WTC11 (cell line): ENCODE results near the gene ADAMTS9. TPM values are rescaled to one million over a fixed set of nuclear protein-coding genes. Genes with fewer than 3 reads are reported as not detected.

ENCODE experiments used
- ATAC-seq: fragments of 200-7000 bp; cut with Tn5 transposase; 2 replicates; pipeline ENCODE4 v1.10.0; 2021; ENCODE audit warnings: mild to moderate bottlenecking, moderate library complexity
- CTCF ChIA-PET: fragments of 300-600 bp; sonication (Branson Sonifier 250); formaldehyde crosslinking; loops from one replicate; lab custom pipeline; 2021; ENCODE audit warnings: antibody characterized with exemption; lab: Charles Lee
- POLR2A ChIA-PET: fragments of 350-600 bp; sonication (Branson Sonifier 250); formaldehyde crosslinking; loops from one replicate; lab custom pipeline; 2021; ENCODE audit warnings: antibody characterized with exemption; lab: Charles Lee
- DNase-seq: peaks from one replicate; pipeline ENCODE4 v3.0.0; 2021; ENCODE audit warnings: low spot score
- H3K27ac Mint-ChIP-seq: 2 replicates; pipeline ENCODE4 v1.8.0; 2021; ENCODE audit warnings: mixed read lengths
- H3K27me3 Mint-ChIP-seq: 2 replicates; pipeline ENCODE4 v1.8.0; 2021; ENCODE audit warnings: low read depth, mild to moderate bottlenecking, moderate library complexity, mixed read lengths
- H3K36me3 Mint-ChIP-seq: 2 replicates; pipeline ENCODE4 v1.8.0; 2021; ENCODE audit warnings: mixed read lengths
- H3K4me1 Mint-ChIP-seq: 2 replicates; pipeline ENCODE4 v1.8.0; 2022; ENCODE audit warnings: mixed read lengths
- H3K4me3 Mint-ChIP-seq: 2 replicates; pipeline ENCODE4 v1.8.0; 2021; ENCODE audit warnings: mild to moderate bottlenecking, moderate library complexity, mixed read lengths
- H3K9me3 Mint-ChIP-seq: 2 replicates; pipeline ENCODE4 v1.8.0; 2021; ENCODE audit warnings: mixed read lengths
- ELF4 ChIP-seq: sonication (generic); formaldehyde crosslinking; IDR thresholded peaks from 2 replicates; pipeline ENCODE4 v1.8.1; 2022; ENCODE audit warnings: low read depth, mild to moderate bottlenecking, moderate library complexity, missing genetic modification reagents
- EMX1 ChIP-seq: fragments of 250-450 bp; sonication (Bioruptor Pico); IDR thresholded peaks from 2 replicates; pipeline ENCODE4 v1.8.0; 2021; ENCODE audit warnings: mild to moderate bottlenecking
- FOXK1 ChIP-seq: sonication (generic); formaldehyde crosslinking; IDR thresholded peaks from 2 replicates; pipeline ENCODE4 v1.8.0; 2022; ENCODE audit warnings: mild to moderate bottlenecking, moderate library complexity, missing genetic modification reagents
- GABPB1 ChIP-seq: sonication (generic); formaldehyde crosslinking; IDR thresholded peaks from 2 replicates; pipeline ENCODE4 v1.8.1; 2023; ENCODE audit warnings: mild to moderate bottlenecking, missing genetic modification reagents
- HMGA2 ChIP-seq: fragments of 250-450 bp; sonication (Bioruptor Pico); IDR thresholded peaks from 2 replicates; pipeline ENCODE4 v1.4.0; 2021; ENCODE audit warnings: mild to moderate bottlenecking, moderate library complexity
- JAZF1 ChIP-seq: fragments of 250-450 bp; sonication (Bioruptor Pico); IDR thresholded peaks from 2 replicates; pipeline ENCODE4 v1.9.0; 2021; ENCODE audit warnings: moderate library complexity, mild to moderate bottlenecking, inconsistent platforms
- NFATC4 ChIP-seq: fragments of 250-450 bp; sonication (Bioruptor Pico); IDR thresholded peaks from 2 replicates; pipeline ENCODE4 v1.9.0; 2021; ENCODE audit warnings: mild to moderate bottlenecking
- NFE2L1 ChIP-seq: sonication (generic); formaldehyde crosslinking; IDR thresholded peaks from 2 replicates; pipeline ENCODE4 v1.8.1; 2023; ENCODE audit warnings: missing genetic modification reagents
- OVOL2 ChIP-seq: fragments of 250-450 bp; sonication (Bioruptor Pico); IDR thresholded peaks from 2 replicates; pipeline ENCODE4 v1.9.0; 2021; ENCODE audit warnings: mild to moderate bottlenecking, borderline replicate concordance
- PRRX2 ChIP-seq: fragments of 250-450 bp; sonication (Bioruptor Pico); IDR thresholded peaks from 2 replicates; pipeline ENCODE4 v1.8.0; 2021; ENCODE audit warnings: mild to moderate bottlenecking
- SMAD4 ChIP-seq: sonication (generic); formaldehyde crosslinking; IDR thresholded peaks from 2 replicates; pipeline ENCODE4 v1.8.0; 2022; ENCODE audit warnings: mild to moderate bottlenecking, missing genetic modification reagents
- ZNF121 ChIP-seq: sonication (generic); formaldehyde crosslinking; IDR thresholded peaks from 2 replicates; pipeline ENCODE4 v1.8.0; 2023; ENCODE audit warnings: missing genetic modification reagents
- ZNF219 ChIP-seq: sonication (generic); formaldehyde crosslinking; IDR thresholded peaks from 2 replicates; pipeline ENCODE4 v1.8.0; 2023; ENCODE audit warnings: missing genetic modification reagents, mild to moderate bottlenecking, borderline replicate concordance
- ZNF396 ChIP-seq: fragments of 250-450 bp; sonication (Bioruptor Pico); IDR thresholded peaks from 2 replicates; pipeline ENCODE4 v1.8.0; 2021; ENCODE audit warnings: mild to moderate bottlenecking, moderate library complexity, borderline replicate concordance
- ZNF423 ChIP-seq: fragments of 250-450 bp; sonication (Bioruptor Pico); IDR thresholded peaks from 2 replicates; pipeline ENCODE4 v2.1.2; 2022; ENCODE audit warnings: mild to moderate bottlenecking, moderate library complexity
- ZNF671 ChIP-seq: fragments of 250-450 bp; sonication (Bioruptor Pico); IDR thresholded peaks from 2 replicates; pipeline ENCODE4 v1.8.0; 2021; ENCODE audit warnings: mild to moderate bottlenecking
- total RNA-seq: library from RNA; stranded (reverse); gene quantifications from 3 replicates; pipeline ENCODE4 v1.2.3, GENCODE V29; 2021
- TF ChIP-seq, protein P1 (sequence below): sonication (generic); formaldehyde crosslinking; IDR thresholded peaks from 2 replicates; pipeline ENCODE4 v1.8.1; 2023; ENCODE audit warnings: mild to moderate bottlenecking, missing genetic modification reagents
- TF ChIP-seq, protein P2 (sequence below): sonication (generic); formaldehyde crosslinking; IDR thresholded peaks from 2 replicates; pipeline ENCODE4 v1.8.1; 2023; ENCODE audit warnings: mild to moderate bottlenecking, missing genetic modification reagents, moderate library complexity
- TF ChIP-seq, protein P3 (sequence below): fragments of 200-600 bp; IDR thresholded peaks from 2 replicates; pipeline ENCODE4 v1.8.0; 2022; ENCODE audit warnings: antibody characterized with exemption
- TF ChIP-seq, protein P4 (sequence below): fragments of 250-450 bp; sonication (Bioruptor Pico); IDR thresholded peaks from 2 replicates; pipeline ENCODE4 v1.9.0; 2021; ENCODE audit warnings: mild to moderate bottlenecking, borderline replicate concordance
- TF ChIP-seq, protein P5 (sequence below): sonication (generic); formaldehyde crosslinking; IDR thresholded peaks from 2 replicates; pipeline ENCODE4 v1.8.1; 2023; ENCODE audit warnings: mild to moderate bottlenecking, missing genetic modification reagents
- TF ChIP-seq, protein P6 (sequence below): sonication (generic); formaldehyde crosslinking; IDR thresholded peaks from 2 replicates; pipeline ENCODE4 v1.8.1; 2022; ENCODE audit warnings: missing genetic modification reagents, borderline replicate concordance

ADAMTS9 gene
- total RNA-seq, 1 experiment from 2014 or later: 3.1 TPM

DNA sequence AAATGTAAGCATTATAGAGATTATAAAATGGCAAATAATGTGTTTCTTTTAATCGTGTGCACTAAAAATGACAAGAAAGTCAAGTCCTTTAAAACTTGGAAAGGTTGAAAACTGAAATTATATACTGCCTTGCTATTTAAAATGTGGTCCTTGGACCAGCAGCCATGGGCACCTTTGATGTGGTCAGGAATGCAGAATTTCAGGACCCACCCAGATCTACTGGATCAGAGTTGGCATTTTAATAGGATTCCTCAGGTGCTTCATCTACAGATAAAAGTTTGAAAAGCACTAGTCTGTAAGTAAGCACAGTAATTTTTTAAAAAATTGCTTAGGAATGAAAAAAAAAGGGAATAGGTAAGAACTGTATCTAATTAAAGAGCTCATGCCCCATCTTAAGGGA is 55.8 kb downstream of the ADAMTS9 start (continued):
- TF ChIP-seq, protein P1, sequence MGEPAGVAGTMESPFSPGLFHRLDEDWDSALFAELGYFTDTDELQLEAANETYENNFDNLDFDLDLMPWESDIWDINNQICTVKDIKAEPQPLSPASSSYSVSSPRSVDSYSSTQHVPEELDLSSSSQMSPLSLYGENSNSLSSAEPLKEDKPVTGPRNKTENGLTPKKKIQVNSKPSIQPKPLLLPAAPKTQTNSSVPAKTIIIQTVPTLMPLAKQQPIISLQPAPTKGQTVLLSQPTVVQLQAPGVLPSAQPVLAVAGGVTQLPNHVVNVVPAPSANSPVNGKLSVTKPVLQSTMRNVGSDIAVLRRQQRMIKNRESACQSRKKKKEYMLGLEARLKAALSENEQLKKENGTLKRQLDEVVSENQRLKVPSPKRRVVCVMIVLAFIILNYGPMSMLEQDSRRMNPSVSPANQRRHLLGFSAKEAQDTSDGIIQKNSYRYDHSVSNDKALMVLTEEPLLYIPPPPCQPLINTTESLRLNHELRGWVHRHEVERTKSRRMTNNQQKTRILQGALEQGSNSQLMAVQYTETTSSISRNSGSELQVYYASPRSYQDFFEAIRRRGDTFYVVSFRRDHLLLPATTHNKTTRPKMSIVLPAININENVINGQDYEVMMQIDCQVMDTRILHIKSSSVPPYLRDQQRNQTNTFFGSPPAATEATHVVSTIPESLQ (CRISPR knock-in tag): no peak
- TF ChIP-seq ZNF396 (CRISPR knock-in tag) (no peak), NFATC4 (CRISPR knock-in tag) (no peak), JAZF1 (no peak), ZNF423 (no peak), SMAD4 (CRISPR knock-in tag) (no peak)
- TF ChIP-seq, protein P2, sequence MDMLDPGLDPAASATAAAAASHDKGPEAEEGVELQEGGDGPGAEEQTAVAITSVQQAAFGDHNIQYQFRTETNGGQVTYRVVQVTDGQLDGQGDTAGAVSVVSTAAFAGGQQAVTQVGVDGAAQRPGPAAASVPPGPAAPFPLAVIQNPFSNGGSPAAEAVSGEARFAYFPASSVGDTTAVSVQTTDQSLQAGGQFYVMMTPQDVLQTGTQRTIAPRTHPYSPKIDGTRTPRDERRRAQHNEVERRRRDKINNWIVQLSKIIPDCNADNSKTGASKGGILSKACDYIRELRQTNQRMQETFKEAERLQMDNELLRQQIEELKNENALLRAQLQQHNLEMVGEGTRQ (CRISPR knock-in tag): no peak

DNA sequence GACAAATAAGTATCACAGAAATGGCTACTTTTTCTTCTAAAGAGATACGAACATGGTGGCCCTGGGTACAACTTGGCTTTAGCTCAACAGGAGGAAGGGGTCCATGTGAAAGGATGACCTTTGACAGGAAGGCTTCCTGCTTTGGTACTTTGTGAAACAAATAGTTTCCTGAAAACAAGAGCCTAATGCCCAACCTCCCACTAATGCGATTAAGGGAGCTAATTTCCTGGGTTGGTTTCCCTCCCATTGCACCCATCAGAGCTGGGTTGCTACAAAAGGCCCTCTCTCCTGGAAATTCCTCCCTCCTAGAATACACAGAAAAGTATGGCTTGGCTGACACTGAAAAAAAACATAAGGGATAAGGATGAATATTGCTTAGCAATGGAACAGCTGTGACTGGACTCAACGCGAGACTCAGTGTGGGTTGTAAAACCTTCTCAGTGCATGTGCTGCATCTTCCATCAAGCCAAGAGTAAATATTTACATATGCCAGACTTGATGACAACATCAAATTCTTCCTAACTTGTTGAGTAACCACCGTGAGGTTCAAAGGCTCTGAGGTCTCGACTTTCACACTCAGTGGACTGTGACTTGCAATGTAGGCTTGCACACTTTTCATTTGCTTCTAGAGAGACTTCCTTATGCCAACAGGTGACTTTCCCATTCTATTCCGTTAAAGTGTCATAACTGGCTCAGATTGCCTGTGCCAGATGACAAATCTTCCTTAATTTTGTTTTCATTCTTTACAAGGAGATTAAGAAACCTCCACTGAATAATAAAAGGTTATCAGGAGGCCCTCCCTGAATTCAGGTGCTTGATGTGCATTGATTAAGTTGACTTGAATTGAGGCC is 60.1 kb downstream of the ADAMTS9 start:
- DNase-seq (no peak), ATAC-seq (no peak)
- ChIA-PET POLR2A (no interaction called here), CTCF (no interaction called here)
- TF ChIP-seq, protein P2 (CRISPR knock-in tag): no peak
- TF ChIP-seq PRRX2 (no peak), HMGA2 (CRISPR knock-in tag) (no peak), OVOL2 (CRISPR knock-in tag) (no peak), ZNF219 (no peak), ZNF671 (CRISPR knock-in tag) (no peak), GABPB1 (CRISPR knock-in tag) (no peak), FOXK1 (no peak), ZNF121 (CRISPR knock-in tag) (no peak)
- TF ChIP-seq, protein P3, sequence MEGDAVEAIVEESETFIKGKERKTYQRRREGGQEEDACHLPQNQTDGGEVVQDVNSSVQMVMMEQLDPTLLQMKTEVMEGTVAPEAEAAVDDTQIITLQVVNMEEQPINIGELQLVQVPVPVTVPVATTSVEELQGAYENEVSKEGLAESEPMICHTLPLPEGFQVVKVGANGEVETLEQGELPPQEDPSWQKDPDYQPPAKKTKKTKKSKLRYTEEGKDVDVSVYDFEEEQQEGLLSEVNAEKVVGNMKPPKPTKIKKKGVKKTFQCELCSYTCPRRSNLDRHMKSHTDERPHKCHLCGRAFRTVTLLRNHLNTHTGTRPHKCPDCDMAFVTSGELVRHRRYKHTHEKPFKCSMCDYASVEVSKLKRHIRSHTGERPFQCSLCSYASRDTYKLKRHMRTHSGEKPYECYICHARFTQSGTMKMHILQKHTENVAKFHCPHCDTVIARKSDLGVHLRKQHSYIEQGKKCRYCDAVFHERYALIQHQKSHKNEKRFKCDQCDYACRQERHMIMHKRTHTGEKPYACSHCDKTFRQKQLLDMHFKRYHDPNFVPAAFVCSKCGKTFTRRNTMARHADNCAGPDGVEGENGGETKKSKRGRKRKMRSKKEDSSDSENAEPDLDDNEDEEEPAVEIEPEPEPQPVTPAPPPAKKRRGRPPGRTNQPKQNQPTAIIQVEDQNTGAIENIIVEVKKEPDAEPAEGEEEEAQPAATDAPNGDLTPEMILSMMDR: no peak
- H3K27ac Mint-ChIP-seq: no peak overlapping the region
- no peaks in the 10 kb centered on the region for H3K36me3 Mint-ChIP-seq
- H3K9me3 Mint-ChIP-seq: no peaks in the 10 kb centered on the region
- H3K4me1 Mint-ChIP-seq: peaks cover 17% of the 10 kb centered on the region
- H3K4me3 Mint-ChIP-seq: no peak overlapping the region
- no peaks in the 10 kb centered on the region; the same call in 1 of the 2 replicates for H3K27me3 Mint-ChIP-seq

DNA sequence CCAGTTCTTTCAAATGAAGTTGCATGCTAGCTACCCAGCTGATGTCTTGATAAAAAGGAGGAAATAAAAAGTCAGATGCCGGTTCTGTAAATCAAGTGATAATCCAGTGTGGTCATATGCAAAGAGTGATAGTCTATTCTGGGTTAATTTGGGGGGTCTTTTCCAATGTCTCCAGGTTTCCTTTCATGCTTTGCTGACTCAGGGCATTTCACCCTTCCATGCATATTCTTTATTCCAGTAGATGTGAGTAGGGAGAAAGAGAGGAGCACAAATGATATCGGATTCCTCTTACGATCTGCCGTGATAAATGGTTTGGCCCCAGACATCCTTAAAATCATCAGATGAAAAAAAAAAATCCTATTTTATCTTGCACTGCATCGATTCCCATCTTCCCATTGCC is 60.8 kb downstream of the ADAMTS9 start:
- no peaks in the 10 kb centered on the region for H3K9me3 Mint-ChIP-seq
- H3K27ac Mint-ChIP-seq: no peak overlapping the region
- H3K27me3 Mint-ChIP-seq: no peaks in the 10 kb centered on the region; the same call in 1 of the 2 replicates
- ATAC-seq (no peak), DNase-seq (no peak)
- peaks cover 17% of the 10 kb centered on the region for H3K4me1 Mint-ChIP-seq
- no peaks in the 10 kb centered on the region for H3K36me3 Mint-ChIP-seq
- ChIA-PET CTCF (no interaction called here), POLR2A (no interaction called here)
- no peak overlapping the region for H3K4me3 Mint-ChIP-seq
- TF ChIP-seq, protein P4, sequence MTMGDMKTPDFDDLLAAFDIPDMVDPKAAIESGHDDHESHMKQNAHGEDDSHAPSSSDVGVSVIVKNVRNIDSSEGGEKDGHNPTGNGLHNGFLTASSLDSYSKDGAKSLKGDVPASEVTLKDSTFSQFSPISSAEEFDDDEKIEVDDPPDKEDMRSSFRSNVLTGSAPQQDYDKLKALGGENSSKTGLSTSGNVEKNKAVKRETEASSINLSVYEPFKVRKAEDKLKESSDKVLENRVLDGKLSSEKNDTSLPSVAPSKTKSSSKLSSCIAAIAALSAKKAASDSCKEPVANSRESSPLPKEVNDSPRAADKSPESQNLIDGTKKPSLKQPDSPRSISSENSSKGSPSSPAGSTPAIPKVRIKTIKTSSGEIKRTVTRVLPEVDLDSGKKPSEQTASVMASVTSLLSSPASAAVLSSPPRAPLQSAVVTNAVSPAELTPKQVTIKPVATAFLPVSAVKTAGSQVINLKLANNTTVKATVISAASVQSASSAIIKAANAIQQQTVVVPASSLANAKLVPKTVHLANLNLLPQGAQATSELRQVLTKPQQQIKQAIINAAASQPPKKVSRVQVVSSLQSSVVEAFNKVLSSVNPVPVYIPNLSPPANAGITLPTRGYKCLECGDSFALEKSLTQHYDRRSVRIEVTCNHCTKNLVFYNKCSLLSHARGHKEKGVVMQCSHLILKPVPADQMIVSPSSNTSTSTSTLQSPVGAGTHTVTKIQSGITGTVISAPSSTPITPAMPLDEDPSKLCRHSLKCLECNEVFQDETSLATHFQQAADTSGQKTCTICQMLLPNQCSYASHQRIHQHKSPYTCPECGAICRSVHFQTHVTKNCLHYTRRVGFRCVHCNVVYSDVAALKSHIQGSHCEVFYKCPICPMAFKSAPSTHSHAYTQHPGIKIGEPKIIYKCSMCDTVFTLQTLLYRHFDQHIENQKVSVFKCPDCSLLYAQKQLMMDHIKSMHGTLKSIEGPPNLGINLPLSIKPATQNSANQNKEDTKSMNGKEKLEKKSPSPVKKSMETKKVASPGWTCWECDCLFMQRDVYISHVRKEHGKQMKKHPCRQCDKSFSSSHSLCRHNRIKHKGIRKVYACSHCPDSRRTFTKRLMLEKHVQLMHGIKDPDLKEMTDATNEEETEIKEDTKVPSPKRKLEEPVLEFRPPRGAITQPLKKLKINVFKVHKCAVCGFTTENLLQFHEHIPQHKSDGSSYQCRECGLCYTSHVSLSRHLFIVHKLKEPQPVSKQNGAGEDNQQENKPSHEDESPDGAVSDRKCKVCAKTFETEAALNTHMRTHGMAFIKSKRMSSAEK (CRISPR knock-in tag): no peak
- TF ChIP-seq, protein P5, sequence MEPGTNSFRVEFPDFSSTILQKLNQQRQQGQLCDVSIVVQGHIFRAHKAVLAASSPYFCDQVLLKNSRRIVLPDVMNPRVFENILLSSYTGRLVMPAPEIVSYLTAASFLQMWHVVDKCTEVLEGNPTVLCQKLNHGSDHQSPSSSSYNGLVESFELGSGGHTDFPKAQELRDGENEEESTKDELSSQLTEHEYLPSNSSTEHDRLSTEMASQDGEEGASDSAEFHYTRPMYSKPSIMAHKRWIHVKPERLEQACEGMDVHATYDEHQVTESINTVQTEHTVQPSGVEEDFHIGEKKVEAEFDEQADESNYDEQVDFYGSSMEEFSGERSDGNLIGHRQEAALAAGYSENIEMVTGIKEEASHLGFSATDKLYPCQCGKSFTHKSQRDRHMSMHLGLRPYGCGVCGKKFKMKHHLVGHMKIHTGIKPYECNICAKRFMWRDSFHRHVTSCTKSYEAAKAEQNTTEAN: no peak
- TF ChIP-seq EMX1 (no peak), ELF4 (CRISPR knock-in tag) (no peak), NFE2L1 (no peak), NFATC4 (CRISPR knock-in tag) (no peak), HMGA2 (CRISPR knock-in tag) (no peak)
- TF ChIP-seq, protein P6, sequence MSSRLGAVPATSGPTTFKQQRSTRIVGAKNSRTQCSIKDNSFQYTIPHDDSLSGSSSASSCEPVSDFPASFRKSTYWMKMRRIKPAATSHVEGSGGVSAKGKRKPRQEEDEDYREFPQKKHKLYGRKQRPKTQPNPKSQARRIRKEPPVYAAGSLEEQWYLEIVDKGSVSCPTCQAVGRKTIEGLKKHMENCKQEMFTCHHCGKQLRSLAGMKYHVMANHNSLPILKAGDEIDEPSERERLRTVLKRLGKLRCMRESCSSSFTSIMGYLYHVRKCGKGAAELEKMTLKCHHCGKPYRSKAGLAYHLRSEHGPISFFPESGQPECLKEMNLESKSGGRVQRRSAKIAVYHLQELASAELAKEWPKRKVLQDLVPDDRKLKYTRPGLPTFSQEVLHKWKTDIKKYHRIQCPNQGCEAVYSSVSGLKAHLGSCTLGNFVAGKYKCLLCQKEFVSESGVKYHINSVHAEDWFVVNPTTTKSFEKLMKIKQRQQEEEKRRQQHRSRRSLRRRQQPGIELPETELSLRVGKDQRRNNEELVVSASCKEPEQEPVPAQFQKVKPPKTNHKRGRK: no peak
